Stimulated activated CD4-positive, alpha-beta T cell treated with anti-CD3 and anti-CD28 coated beads, Interleukin-12 subunit alpha, Interleukin-12 subunit beta, amount 100 ng/mL, for 24 hours (primary cell): Measurements from ENCODE around the gene RAB23.
A peak's percentile ranks its signal among the peaks of the same experiment; 100 is the strongest.

Experiments
- DNase-seq, 2 experiments: peaks; one replicate each; pipeline ENCODE4 v3.0.0-alpha.2; 2020; ENCODE audit warnings: low read depth in 2 of 2

RAB23 gene

GRCh38 chr6:57182017-57182432 lies 40.1 kb downstream of the RAB23 start:
- DNase-seq: no peak

GRCh38 chr6:57180596-57180995 lies 41.5 kb downstream of the RAB23 start:
- DNase-seq: no peak

GRCh38 chr6:57177545-57178265 lies 44.4 kb downstream of the RAB23 start:
- no peak for DNase-seq

GRCh38 chr6:57174511-57174907 lies 47.6 kb downstream of the RAB23 start:
- DNase-seq: no peak

- DNase-seq: no peak
Observed at GRCh38 chr6:57173886-57174510, 48.1 kb downstream of the RAB23 start.

- DNase-seq: peak in 1 of 2 experiments; percentile 30
Observed at GRCh38 chr6:57173056-57173885, 48.8 kb downstream of the RAB23 start.

- peak; percentile 82 to 92 for DNase-seq
Observed at GRCh38 chr6:57172136-57173055, 49.7 kb downstream of the RAB23 start, which contains the start of gene BAG2. TSS of gene BAG2 (plus strand) at chr6:57172326. CDS start at chr6:57172698, 372 bp downstream.

- DNase-seq: no peak
Observed at GRCh38 chr6:57165080-57165479, 57.0 kb downstream of the RAB23 start.

- DNase-seq: no peak
Observed at GRCh38 chr6:57163956-57164355, 58.2 kb downstream of the RAB23 start.

- DNase-seq: no peak
Observed at GRCh38 chr6:57162516-57162915, 59.6 kb downstream of the RAB23 start.

GRCh38 chr6:57162028-57162427 lies 60.1 kb downstream of the RAB23 start:
- no peak for DNase-seq

- no peak for DNase-seq
Observed at GRCh38 chr6:57159127-57159526, 63.0 kb downstream of the RAB23 start.

- DNase-seq: no peak
Observed at GRCh38 chr6:57158658-57159057, 63.4 kb downstream of the RAB23 start.

- no peak for DNase-seq
Observed at GRCh38 chr6:57147955-57148858, 73.9 kb downstream of the RAB23 start.

- DNase-seq: no peak
Observed at GRCh38 chr6:57147401-57147800, 74.7 kb downstream of the RAB23 start.

GRCh38 chr6:57143690-57144089 lies 78.4 kb downstream of the RAB23 start:
- no peak for DNase-seq

- DNase-seq: no peak
Observed at GRCh38 chr6:57142178-57142525, 80.0 kb downstream of the RAB23 start.

GRCh38 chr6:57141451-57142177 lies 80.5 kb downstream of the RAB23 start:
- no peak for DNase-seq

- no peak for DNase-seq
Observed at GRCh38 chr6:57138026-57138425, 84.1 kb downstream of the RAB23 start.

- no peak for DNase-seq
Observed at GRCh38 chr6:57137350-57137749, 84.8 kb downstream of the RAB23 start.
